Tibial nerve (tissue), 4 donors: ENCODE measurements around the gene DOHH. TPM values are rescaled to one million over a fixed set of nuclear protein-coding genes. Genes with fewer than 3 reads are reported as not detected.

Experiments used
- DNase-seq, 2 donors: peaks; one replicate each; pipeline ENCODE4 v3.0.0-alpha.2; 2019; ENCODE audit warnings: low spot score in 2 of 2
- H3K27ac ChIP-seq, 4 donors: fragments of 200-600 bp; sonication (generic) in 3 of 4; one replicate each; pipeline ENCODE4 v1.5.1; 2017 to 2019; ENCODE audit warnings: mild to moderate bottlenecking in 1 of 4
- H3K27me3 ChIP-seq, 2 donors: fragments of 200-600 bp; sonication (generic) in 1 of 2; one replicate each; pipeline versions ENCODE4 v1.5.1 to v1.6.0; 2017 to 2019
- H3K36me3 ChIP-seq, 3 donors: fragments of 200-600 bp; sonication (generic); one replicate each; pipeline ENCODE4 v1.5.1; 2018 to 2019
- H3K4me1 ChIP-seq, 4 donors: fragments of 200-600 bp; sonication (generic) in 3 of 4; one replicate each; pipeline ENCODE4 v1.5.1; 2017 to 2019
- H3K4me3 ChIP-seq, 4 donors: fragments of 200-600 bp; sonication (generic) in 3 of 4; one replicate each; pipeline ENCODE4 v1.5.1; 2017 to 2019; ENCODE audit warnings: mild to moderate bottlenecking in 1 of 4, moderate library complexity in 1 of 4
- H3K9me3 ChIP-seq, 4 donors: fragments of 200-600 bp; sonication (generic) in 3 of 4; one replicate each; pipeline ENCODE4 v1.5.1; 2017 to 2019
- CTCF ChIP-seq, 5 experiments: fragments of 200-600 bp in 3 of 5; fragments of 450-650 bp in 2 of 5; sonication (generic) in 3 of 5; IDR thresholded peaks; one replicate each; pipeline ENCODE4 v1.5.1; 2016 to 2019; ENCODE audit warnings: antibody characterized with exemption in 5 of 5, mild to moderate bottlenecking in 3 of 5, moderate library complexity in 2 of 5
- EP300 ChIP-seq, 2 donors: sonication (generic); formaldehyde crosslinking; IDR thresholded peaks; one replicate each; pipeline ENCODE4 v1.6.1; 2017; ENCODE audit warnings: antibody characterized with exemption in 2 of 2, mild to moderate bottlenecking in 1 of 2
- POLR2A ChIP-seq, 2 donors: fragments of 450-650 bp; IDR thresholded peaks; one replicate each; pipeline ENCODE4 v1.6.1; 2017; ENCODE audit warnings: antibody characterized with exemption in 2 of 2, mild to moderate bottlenecking in 2 of 2, moderate library complexity in 2 of 2
- WGBS, 2 donors: methylation state at CpG; one replicate each; pipeline ENCODE4 v1.1.5; 2018; 5-methylcytosine and 5-hydroxymethylcytosine counted together
- total RNA-seq, 4 donors: library from RNA; depleted of rRNA; stranded (reverse); fragments of >200 nt; gene quantifications; one replicate each; pipeline ENCODE4 v1.1.0, GENCODE V29; 2016

The DOHH gene
- total RNA-seq, 4 donors from 2014 or later, result 19.7 to 30.3 (median 23.0) TPM

GRCh38 chr19:3482507-3483225 is 17.8 kb downstream of the DOHH start:
- Histone ChIP-seq H3K4me1 (peaks cover 0 to 3% (median 0%) of the 10 kb centered on the region in 4 donors), H3K36me3 (no peaks in the 10 kb centered on the region), H3K4me3 (no peak overlapping the region), H3K27ac (peak overlapping the region in 1 of 4 donors; percentile 68), H3K9me3 (no peaks in the 10 kb centered on the region), H3K27me3 (peaks cover 0 to 72% of the 10 kb centered on the region in 2 donors)
- no peak for TF ChIP-seq POLR2A (IDR thresholded peaks at IDR 0.05)
- WGBS, 2 donors, result 55 to 63% methylated on average over 29 to 30 of the region's 49 CpGs
- no peak for DNase-seq

- no peaks in the 10 kb centered on the region for H3K9me3 ChIP-seq
- 51% methylated on average over 17 to 29 of the region's 38 CpGs for WGBS, 2 donors
- H3K27ac ChIP-seq, result peak overlapping the region in 1 of 4 donors; percentile 12
- no peak for TF ChIP-seq EP300 (IDR thresholded peaks at IDR 0.05)
- TF ChIP-seq POLR2A (IDR thresholded peaks at IDR 0.05), result no peak
- TF ChIP-seq CTCF (IDR thresholded peaks at IDR 0.05), result no peak
- no peak overlapping the region for H3K4me3 ChIP-seq
- no peaks in the 10 kb centered on the region for H3K36me3 ChIP-seq
- peaks cover 0 to 3% (median 0%) of the 10 kb centered on the region in 4 donors for H3K4me1 ChIP-seq
- DNase-seq, result no peak
- peaks cover 0 to 72% of the 10 kb centered on the region in 2 donors for H3K27me3 ChIP-seq
Observed at GRCh38 chr19:3481241-3482090, 19.0 kb downstream of the DOHH start.

- Histone ChIP-seq H3K27me3 (peaks cover 0 to 71% of the 10 kb centered on the region in 2 donors), H3K27ac (peak within 1 kb of the TSS in 1 of 4 donors; percentile 64), H3K36me3 (no peaks in the 10 kb centered on the region), H3K9me3 (no peaks in the 10 kb centered on the region), H3K4me3 (no peak within 1 kb of the TSS), H3K4me1 (peaks cover 0 to 3% (median 0%) of the 10 kb centered on the region in 4 donors)
- WGBS, 2 donors, result 61 to 67% methylated on average over 22 to 23 of the region's 27 CpGs
- DNase-seq, result no peak
- no peak for TF ChIP-seq POLR2A (IDR thresholded peaks at IDR 0.05)
- no peak for TF ChIP-seq CTCF (IDR thresholded peaks at IDR 0.05)
- no peak for TF ChIP-seq EP300 (IDR thresholded peaks at IDR 0.05)
Observed at GRCh38 chr19:3480383-3481091, 19.9 kb downstream of the DOHH start, which contains the start of gene SMIM24. Gene SMIM24, minus strand, starts transcription at chr19:3480525. Its CDS starts 62 bp downstream, at chr19:3480463.

- no peak for TF ChIP-seq POLR2A (IDR thresholded peaks at IDR 0.05)
- no peak for TF ChIP-seq EP300 (IDR thresholded peaks at IDR 0.05)
- no peak for TF ChIP-seq CTCF (IDR thresholded peaks at IDR 0.05)
- H3K9me3 ChIP-seq, result no peaks in the 10 kb centered on the region
- peaks cover 0 to 64% of the 10 kb centered on the region in 2 donors for H3K27me3 ChIP-seq
- no peaks in the 10 kb centered on the region for H3K36me3 ChIP-seq
- no peak overlapping the region for H3K4me3 ChIP-seq
- no peak for DNase-seq
- H3K4me1 ChIP-seq, result peaks cover 0 to 3% (median 0%) of the 10 kb centered on the region in 4 donors
- H3K27ac ChIP-seq, result peak overlapping the region in 1 of 4 donors; percentile 64
- 54 to 59% methylated on average over 9 of the region's 9 CpGs for WGBS, 2 donors
Observed at GRCh38 chr19:3479834-3480215, 20.6 kb downstream of the DOHH start.

- no peak for TF ChIP-seq POLR2A (IDR thresholded peaks at IDR 0.05)
- TF ChIP-seq EP300 (IDR thresholded peaks at IDR 0.05), result no peak
- TF ChIP-seq CTCF (IDR thresholded peaks at IDR 0.05), result no peak
- H3K4me3 ChIP-seq, result no peak overlapping the region
- H3K27ac ChIP-seq, result no peak overlapping the region
- WGBS, 2 donors, result 38 to 43% methylated on average over 7 of the region's 7 CpGs
- no peak for DNase-seq
- no peaks in the 10 kb centered on the region for H3K9me3 ChIP-seq
- peaks cover 0 to 3% (median 0%) of the 10 kb centered on the region in 4 donors for H3K4me1 ChIP-seq
- no peaks in the 10 kb centered on the region for H3K36me3 ChIP-seq
- peaks cover 0 to 59% of the 10 kb centered on the region in 2 donors for H3K27me3 ChIP-seq
Observed at GRCh38 chr19:3479177-3479833, 21.2 kb downstream of the DOHH start.
